B cell (primary cell): ENCODE results near the gene PPT1.

Experiments used
- EZH2 ChIP-seq: IDR thresholded peaks from 2 replicates; pipeline ENCODE4 v1.6.1; 2012; ENCODE audit warnings: borderline replicate concordance, low read depth, mild to moderate bottlenecking, moderate library complexity, low read length; ENCODE audit not compliant: insufficient read depth, poor library complexity, severe bottlenecking
- TF ChIP-seq, protein P1 (sequence below): fragments of 200-600 bp; IDR thresholded peaks from one replicate; pipeline ENCODE4 v1.8.0; 2022; ENCODE audit warnings: antibody characterized with exemption, mild to moderate bottlenecking

DNA sequence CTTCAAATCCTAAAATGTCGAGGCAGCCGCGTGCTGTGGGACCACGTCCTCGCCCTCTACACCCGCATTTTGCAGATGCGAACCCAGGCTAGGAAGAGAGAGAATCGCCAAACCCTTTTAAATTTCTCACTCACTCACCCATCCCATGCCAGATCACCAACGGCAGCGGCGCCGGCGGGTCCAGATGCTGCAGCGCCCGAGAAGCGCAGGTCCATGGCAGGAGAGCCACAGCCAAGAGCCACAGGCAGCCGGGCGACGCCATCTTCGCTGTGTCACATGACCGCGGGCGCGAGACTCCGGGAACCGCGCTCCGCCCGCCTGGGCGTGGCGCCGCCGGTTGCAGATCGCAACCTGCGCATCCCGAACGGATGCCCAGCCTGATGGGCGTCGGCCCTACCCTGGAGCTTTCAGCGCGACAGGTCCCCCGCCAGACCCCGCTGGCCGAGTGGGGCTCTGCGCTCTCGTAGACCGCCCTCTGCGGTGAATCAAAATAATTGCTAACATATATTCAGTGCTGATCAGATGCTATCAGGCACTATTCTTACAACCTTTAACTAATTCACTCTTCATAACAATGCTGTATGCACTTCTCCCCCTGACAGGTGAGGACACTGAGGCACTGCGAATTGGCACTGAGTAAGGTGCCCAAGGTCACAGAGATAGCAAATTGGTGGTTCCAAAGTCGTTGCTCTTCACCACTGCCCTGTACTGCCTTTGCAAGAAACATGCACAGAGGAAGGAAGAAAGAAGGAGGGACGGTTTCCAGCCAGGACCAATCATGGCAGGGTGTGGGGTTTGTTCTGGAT, at the start of gene PPT1:
- TF ChIP-seq, protein P1, sequence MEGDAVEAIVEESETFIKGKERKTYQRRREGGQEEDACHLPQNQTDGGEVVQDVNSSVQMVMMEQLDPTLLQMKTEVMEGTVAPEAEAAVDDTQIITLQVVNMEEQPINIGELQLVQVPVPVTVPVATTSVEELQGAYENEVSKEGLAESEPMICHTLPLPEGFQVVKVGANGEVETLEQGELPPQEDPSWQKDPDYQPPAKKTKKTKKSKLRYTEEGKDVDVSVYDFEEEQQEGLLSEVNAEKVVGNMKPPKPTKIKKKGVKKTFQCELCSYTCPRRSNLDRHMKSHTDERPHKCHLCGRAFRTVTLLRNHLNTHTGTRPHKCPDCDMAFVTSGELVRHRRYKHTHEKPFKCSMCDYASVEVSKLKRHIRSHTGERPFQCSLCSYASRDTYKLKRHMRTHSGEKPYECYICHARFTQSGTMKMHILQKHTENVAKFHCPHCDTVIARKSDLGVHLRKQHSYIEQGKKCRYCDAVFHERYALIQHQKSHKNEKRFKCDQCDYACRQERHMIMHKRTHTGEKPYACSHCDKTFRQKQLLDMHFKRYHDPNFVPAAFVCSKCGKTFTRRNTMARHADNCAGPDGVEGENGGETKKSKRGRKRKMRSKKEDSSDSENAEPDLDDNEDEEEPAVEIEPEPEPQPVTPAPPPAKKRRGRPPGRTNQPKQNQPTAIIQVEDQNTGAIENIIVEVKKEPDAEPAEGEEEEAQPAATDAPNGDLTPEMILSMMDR = peak; percentile 61
- no peak for TF ChIP-seq EZH2
